Measurements from ENCODE around the gene RAB27A.
A peak's percentile ranks its signal among the peaks of the same experiment; 100 is the strongest.

- TF ChIP-seq POLR2A (IDR thresholded peaks at IDR 0.05; ENCODE audit: low read depth, low read length) (no peak), CTCF (IDR thresholded peaks at IDR 0.05; ENCODE audit: extremely low read depth in 1 of 2, insufficient read depth in 1 of 2, low read depth in 1 of 2, low read length in 2 of 2) (no peak), POLR2AphosphoS5 (IDR thresholded peaks at IDR 0.05; ENCODE audit: insufficient read depth, low read depth, low read length) (peak; percentile 23), JUN (IDR thresholded peaks at IDR 0.05; ENCODE audit: borderline replicate concordance, insufficient read depth, insufficient read length, low read depth) (no peak), EZH2 (IDR thresholded peaks at IDR 0.05; ENCODE audit: borderline replicate concordance, low read depth, low read length, severe bottlenecking) (no peak), MAX (IDR thresholded peaks at IDR 0.05; ENCODE audit: insufficient read depth, insufficient read length) (no peak), FOS (IDR thresholded peaks at IDR 0.05; ENCODE audit: borderline replicate concordance, insufficient read depth, low read length) (no peak)
Observed at GRCh38 chr15:55289011-55289745, 435 bp downstream of the RAB27A start.
